Measurements from ENCODE around the gene MYL5. TPM values are rescaled to one million over a fixed set of nuclear protein-coding genes. Genes with fewer than 3 reads are reported as not detected.
"Not testable (repeated sequence)": the region's sequence is repeated elsewhere in the genome, so short reads cannot be mapped to it uniquely, and the experiment has no call there.

The MYL5 gene
- total RNA-seq, 3 donors from 2014 or later: 7.9 to 14.9 (median 12.1) TPM

DNA sequence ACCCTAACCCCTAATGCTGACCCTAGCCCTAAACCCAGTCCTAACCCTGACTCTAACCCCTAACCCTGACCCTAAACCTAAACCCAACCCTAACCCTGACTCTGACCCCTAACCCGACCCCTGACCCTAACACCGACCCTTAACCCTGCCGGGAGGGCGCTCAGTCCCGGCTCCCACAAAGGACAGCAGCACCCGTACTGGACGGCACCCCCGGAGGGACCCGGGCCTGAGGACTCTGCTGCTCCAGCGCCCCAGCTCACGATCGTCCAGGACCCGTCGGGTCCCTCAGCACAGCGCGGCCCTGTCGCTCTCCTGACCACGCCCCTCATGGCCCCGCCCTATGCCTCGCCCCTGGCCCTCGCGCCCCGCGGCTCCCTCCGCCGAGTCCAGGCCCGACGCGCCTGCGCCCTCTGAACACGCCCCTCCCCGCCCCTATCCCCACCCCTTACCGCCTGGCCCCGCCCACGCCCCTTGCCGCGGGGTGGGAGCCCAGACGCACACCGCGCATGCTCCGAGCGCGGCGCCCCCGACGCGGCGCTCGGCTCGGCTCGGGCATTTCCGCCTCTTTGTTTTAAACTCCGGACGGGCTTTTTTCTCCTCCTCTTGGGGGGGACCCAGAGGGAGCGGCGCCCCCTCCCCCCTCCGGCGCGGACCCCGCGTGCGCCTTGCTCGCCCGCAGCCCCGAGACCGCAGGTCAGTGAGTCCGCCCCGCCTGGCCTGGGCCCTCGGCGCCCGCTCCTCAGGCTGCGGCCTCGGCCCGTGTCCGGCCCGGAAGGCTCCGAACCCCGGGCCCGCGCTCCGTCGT is 31.1 kb downstream of the MYL5 start, which contains the start of gene PCGF3:
Gene PCGF3, plus strand, starts transcription at position 555 of the 805 bp plus-strand sequence. CDS start 27,849 bp downstream, outside the sequence.
- peak; percentile 21 to 71 (median 59) for TF ChIP-seq POLR2AphosphoS5 (IDR thresholded peaks at IDR 0.05)
- no peak for TF ChIP-seq POLR2A (IDR thresholded peaks at IDR 0.05)
- intact Hi-C loops (cut with DNase I; ENCODE audit: low total_unique reads): no loop called here
- peak; percentile 93 to 98 for DNase-seq (ENCODE audit: low spot score in 2 of 2)
- H3K27me3 ChIP-seq: no peaks in the 10 kb centered on the region
- H3K27ac ChIP-seq: peak within 1 kb of the TSS; percentile 86 to 89
- peaks cover 0 to 7% of the 10 kb centered on the region in 2 donors for H3K4me1 ChIP-seq
- H3K9me3 ChIP-seq: no peaks in the 10 kb centered on the region
- H3K36me3 ChIP-seq: no peaks in the 10 kb centered on the region
- H3K4me3 ChIP-seq: peak within 1 kb of the TSS; percentile 86 to 98 (median 91)

DNA sequence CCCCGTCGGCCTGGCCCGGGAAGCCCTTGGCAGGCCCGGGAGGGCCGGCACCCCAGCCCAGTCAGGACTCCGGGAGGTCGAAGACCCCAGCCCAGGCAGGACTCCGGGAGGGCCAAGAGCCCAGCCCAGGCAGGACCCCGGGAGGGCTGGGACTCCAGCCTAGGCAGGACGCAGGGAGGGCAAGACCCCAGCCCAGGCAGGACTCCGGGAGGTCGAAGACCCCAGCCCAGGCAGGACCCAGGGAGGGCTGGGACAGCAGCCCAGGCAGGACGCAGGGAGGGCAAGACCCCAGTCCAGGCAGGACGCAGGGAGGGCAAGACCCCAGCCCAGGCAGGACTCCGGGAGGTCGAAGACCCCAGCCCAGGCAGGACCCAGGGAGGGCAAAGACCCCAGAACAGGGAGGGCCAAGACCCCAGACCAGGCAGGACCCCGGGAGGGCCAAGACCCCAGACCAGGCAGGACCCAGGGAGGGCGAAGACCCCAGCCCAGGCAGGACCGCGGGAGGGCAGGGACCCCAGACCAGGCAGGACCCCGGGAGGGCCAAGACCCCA is 31.8 kb downstream of the MYL5 start:
- H3K27ac ChIP-seq: peak overlapping the region; percentile 86 to 89
- peak overlapping the region; percentile 86 to 98 (median 91) for H3K4me3 ChIP-seq
- H3K27me3 ChIP-seq; H3K4me1 ChIP-seq; H3K36me3 ChIP-seq; intact Hi-C loops (cut with DNase I; ENCODE audit: low total_unique reads); DNase-seq (ENCODE audit: low spot score in 2 of 2); H3K9me3 ChIP-seq: not testable (repeated sequence)

DNA sequence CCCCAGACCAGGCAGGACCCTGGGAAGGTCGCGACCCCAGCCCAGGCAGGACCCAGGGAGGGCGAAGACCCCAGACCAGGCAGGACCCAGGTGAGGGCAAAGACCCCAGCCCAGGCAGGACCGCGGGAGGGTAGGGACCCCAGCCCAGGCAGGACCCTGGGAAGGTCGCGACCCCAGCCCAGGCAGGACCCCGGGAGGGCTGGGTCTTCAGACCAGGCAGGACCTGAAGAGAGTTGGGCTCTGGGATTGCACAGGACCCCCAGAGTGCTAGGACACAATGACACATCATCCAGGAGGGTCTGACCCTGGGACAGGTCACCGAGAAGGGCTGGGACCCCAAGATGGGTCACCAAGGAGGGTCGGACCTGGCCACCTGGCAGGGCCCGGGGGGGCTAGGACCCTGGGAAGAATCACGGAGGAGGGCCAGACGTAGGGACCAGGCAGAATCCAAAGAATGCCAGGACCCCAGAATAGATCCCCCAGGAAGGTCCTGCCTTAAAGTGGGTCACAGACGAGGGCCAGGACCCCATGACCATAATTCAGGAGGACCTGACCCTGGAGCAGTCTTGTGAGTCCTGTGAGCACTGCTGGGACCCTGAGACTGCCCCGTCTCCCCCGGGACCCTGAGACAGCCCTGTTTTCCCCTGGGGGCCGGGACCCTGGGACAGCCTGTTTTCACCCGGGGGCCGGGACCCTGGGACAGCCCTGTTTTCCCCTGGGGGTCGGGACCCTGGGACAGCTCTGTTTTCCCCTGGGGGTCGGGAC is 32.7 kb downstream of the MYL5 start:
- no peaks in the 10 kb centered on the region for H3K36me3 ChIP-seq
- H3K9me3 ChIP-seq: no peaks in the 10 kb centered on the region
- peak overlapping the region; percentile 25 to 48 for H3K27ac ChIP-seq
- H3K4me1 ChIP-seq: peaks cover 0 to 7% of the 10 kb centered on the region in 2 donors
- H3K27me3 ChIP-seq: no peaks in the 10 kb centered on the region
- DNase-seq (ENCODE audit: low spot score in 2 of 2): no peak
- peak overlapping the region; percentile 86 to 98 (median 91) for H3K4me3 ChIP-seq
- intact Hi-C loops (cut with DNase I; ENCODE audit: low total_unique reads): no loop called here
- TF ChIP-seq POLR2A (IDR thresholded peaks at IDR 0.05): no peak
- TF ChIP-seq, protein P1, sequence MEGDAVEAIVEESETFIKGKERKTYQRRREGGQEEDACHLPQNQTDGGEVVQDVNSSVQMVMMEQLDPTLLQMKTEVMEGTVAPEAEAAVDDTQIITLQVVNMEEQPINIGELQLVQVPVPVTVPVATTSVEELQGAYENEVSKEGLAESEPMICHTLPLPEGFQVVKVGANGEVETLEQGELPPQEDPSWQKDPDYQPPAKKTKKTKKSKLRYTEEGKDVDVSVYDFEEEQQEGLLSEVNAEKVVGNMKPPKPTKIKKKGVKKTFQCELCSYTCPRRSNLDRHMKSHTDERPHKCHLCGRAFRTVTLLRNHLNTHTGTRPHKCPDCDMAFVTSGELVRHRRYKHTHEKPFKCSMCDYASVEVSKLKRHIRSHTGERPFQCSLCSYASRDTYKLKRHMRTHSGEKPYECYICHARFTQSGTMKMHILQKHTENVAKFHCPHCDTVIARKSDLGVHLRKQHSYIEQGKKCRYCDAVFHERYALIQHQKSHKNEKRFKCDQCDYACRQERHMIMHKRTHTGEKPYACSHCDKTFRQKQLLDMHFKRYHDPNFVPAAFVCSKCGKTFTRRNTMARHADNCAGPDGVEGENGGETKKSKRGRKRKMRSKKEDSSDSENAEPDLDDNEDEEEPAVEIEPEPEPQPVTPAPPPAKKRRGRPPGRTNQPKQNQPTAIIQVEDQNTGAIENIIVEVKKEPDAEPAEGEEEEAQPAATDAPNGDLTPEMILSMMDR (IDR thresholded peaks at IDR 0.05): no peak
- no peak for TF ChIP-seq POLR2AphosphoS5 (IDR thresholded peaks at IDR 0.05)

DNA sequence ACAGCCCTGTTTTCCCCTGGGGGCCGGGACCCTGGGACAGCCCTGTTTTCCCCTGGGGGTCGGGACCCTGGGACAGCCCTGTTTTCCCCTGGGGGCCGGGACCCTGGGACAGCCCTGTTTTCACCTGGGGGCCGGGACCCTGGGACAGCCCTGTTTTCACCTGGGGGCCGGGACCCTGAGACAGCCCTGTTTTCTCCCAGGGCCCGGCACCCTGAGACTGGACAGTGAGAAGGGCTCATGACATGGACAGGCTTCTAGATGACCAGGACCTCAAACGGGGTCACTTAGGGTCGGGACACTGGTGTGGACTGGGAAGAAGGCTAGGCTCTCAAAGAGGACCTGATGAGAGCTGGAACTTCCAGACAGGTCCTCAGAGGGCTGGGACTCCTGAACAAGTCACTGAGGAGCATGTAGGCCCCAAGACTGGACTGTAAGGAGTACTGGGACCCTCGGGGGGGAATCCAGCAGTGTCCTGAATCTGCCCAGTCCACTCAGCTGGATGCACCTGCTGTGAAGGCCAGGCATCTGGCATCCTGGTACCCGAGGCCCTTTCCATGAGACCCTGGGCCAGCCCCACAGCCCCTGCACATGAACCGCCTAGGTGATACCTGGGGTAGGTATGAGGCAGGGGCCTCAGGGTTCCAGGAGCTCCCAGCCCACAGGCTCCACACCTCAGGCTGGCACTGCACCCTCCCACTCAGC is 33.7 kb downstream of the MYL5 start:
- intact Hi-C loops (cut with DNase I; ENCODE audit: low total_unique reads): no loop called here
- H3K9me3 ChIP-seq: no peaks in the 10 kb centered on the region
- no peak overlapping the region for H3K27ac ChIP-seq
- no peaks in the 10 kb centered on the region for H3K36me3 ChIP-seq
- H3K4me1 ChIP-seq: peaks cover 0 to 7% of the 10 kb centered on the region in 2 donors
- H3K27me3 ChIP-seq: no peaks in the 10 kb centered on the region
- H3K4me3 ChIP-seq: peak overlapping the region in 2 of 3 donors; percentile 18 to 39
- DNase-seq (ENCODE audit: low spot score in 2 of 2): no peak
- TF ChIP-seq POLR2AphosphoS5 (IDR thresholded peaks at IDR 0.05) (no peak), POLR2A (IDR thresholded peaks at IDR 0.05) (no peak)
- TF ChIP-seq, protein P1 (IDR thresholded peaks at IDR 0.05): no peak

DNA sequence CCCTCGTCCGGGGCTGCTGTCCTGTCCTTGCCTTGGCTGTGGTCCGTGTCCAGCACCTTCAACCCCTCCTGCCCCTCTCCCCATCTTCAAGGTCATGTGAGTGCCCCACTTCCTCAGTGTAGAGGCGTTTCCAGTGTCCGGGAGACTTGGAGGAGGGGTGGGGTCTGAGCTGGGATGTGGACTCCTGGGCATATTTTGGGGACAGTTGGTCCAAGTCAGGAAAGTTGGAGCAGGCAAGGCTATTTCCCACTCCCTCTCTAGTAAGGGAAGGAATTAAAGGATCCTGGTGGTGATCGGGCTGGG is 34.2 kb downstream of the MYL5 start:
- TF ChIP-seq, protein P1 (IDR thresholded peaks at IDR 0.05): no peak
- TF ChIP-seq POLR2AphosphoS5 (IDR thresholded peaks at IDR 0.05) (no peak), POLR2A (IDR thresholded peaks at IDR 0.05) (no peak)
- Histone ChIP-seq H3K4me1 (peaks cover 0 to 7% of the 10 kb centered on the region in 2 donors), H3K4me3 (peak overlapping the region in 2 of 3 donors; percentile 18 to 39), H3K27me3 (no peaks in the 10 kb centered on the region), H3K9me3 (no peaks in the 10 kb centered on the region), H3K27ac (no peak overlapping the region), H3K36me3 (no peaks in the 10 kb centered on the region)
- no peak for DNase-seq (ENCODE audit: low spot score in 2 of 2)
- intact Hi-C loops (cut with DNase I; ENCODE audit: low total_unique reads): no loop called here

Data from breast epithelium (tissue), 4 donors.